Thyroid gland (tissue), 4 donors: ENCODE results near the gene ZBTB7B.

Experiments used
- CTCF ChIP-seq, 6 experiments: fragments of 200-600 bp in 3 of 6; fragments of 450-650 bp in 3 of 6; sonication (generic) in 3 of 6; IDR thresholded peaks; one replicate each; pipeline ENCODE4 v1.5.1; 2016 to 2019; ENCODE audit warnings: antibody characterized with exemption in 6 of 6, mild to moderate bottlenecking in 2 of 6, inconsistent platforms in 1 of 6, moderate library complexity in 1 of 6
- POLR2A ChIP-seq, 2 donors: fragments of 450-650 bp; IDR thresholded peaks; one replicate each; pipeline ENCODE4 v1.6.1; 2017; ENCODE audit warnings: antibody characterized with exemption in 2 of 2, mild to moderate bottlenecking in 2 of 2, moderate library complexity in 1 of 2

DNA sequence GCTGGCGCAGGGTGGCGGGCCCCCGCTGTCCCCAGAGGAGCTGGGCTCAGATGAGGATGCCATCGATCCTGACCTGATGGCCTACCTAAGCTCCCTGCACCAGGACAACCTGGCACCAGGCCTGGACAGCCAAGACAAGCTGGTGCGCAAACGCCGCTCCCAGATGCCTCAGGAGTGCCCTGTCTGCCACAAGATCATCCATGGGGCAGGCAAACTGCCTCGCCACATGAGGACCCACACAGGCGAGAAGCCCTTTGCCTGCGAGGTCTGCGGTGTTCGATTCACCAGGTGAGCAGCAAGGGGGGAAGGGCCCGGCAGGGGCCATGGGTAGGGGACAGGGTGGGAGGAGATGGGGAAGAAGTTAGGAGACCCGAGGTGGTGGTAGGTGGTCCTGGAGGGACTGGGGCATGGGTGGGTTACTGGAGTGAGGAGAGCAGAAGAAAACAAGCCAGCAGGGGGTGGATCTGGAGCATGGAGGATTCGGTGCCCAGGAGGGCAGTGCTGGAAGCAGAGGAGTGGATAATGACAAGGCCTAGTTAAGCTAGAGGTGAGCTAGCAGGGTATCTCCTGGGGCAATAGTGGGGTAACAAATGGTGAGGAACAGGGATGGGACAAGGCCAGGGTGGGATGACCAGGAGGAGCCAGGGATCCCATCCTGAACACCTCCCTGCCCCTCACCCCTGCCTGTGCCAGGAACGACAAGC lies 13.1 kb downstream of the ZBTB7B start:
- TF ChIP-seq POLR2A (IDR thresholded peaks at IDR 0.05) (no peak), CTCF (IDR thresholded peaks at IDR 0.05) (no peak)
